Neuron (in vitro differentiated cells): Measurements from ENCODE around the gene GRWD1.

Experiments
- H2AFZ ChIP-seq: one replicate; pipeline ENCODE4 v1.6.1; 2013; ENCODE audit warnings: low read depth, mild to moderate bottlenecking, inconsistent platforms, low read length, moderate library complexity
- H3K27me3 ChIP-seq: one replicate; pipeline ENCODE4 v1.6.1; 2013; ENCODE audit warnings: low read length; ENCODE audit not compliant: insufficient read depth
- H3K36me3 ChIP-seq: one replicate; pipeline ENCODE4 v1.6.1; 2013; ENCODE audit warnings: low read length; ENCODE audit not compliant: insufficient read depth
- H3K4me1 ChIP-seq: one replicate; pipeline ENCODE4 v1.6.1; 2013; ENCODE audit warnings: low read length; ENCODE audit not compliant: insufficient read depth
- H3K4me3 ChIP-seq: 2 replicates; pipeline ENCODE4 v1.5.1; 2013; ENCODE audit warnings: mild to moderate bottlenecking, low read length, moderate library complexity
- H3K9me3 ChIP-seq: one replicate; pipeline ENCODE4 v1.6.1; 2013; ENCODE audit warnings: low read length

Gene GRWD1

DNA sequence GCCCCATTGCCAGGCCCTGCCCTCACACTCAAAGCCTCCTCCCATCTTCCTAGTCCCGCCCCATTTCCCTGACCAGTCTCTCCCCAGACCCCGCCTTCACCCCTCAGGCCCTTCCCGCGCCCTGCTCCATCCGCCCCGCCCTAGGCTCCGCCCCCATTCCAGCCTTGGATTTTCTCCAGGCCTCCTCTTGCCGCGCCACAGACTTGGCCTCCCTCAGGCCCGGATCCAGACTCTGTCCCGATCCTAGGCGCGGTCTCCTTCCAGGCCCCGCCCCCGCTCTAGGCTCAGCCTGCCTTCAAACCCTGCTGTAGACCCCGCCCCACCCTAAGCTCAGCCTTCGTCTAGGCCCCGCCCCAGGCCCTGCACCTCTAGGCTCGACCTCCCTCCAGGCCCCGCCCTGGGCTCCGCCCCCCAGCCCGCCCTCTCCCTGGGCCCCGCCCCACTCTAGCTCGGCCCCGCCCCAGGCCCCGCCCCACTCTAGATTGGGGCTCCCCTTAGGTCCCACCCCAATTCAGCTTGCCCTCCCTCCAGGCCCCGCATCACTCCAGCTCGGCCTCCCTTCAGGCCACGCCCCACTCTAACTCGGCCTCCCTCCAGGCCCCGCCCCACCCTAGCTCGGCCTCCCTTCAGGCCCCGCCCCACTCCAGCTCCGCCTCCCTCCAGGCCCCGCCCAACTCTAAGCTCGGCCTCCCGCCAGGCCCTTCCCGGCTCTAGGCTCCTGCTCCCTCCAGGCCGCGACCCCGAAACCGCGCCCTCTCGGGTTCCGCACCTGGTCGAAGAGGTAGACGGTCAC is 47.3 kb downstream of the GRWD1 start:
- H3K36me3 ChIP-seq = no peaks in the 10 kb centered on the region
- no peak overlapping the region for H2AFZ ChIP-seq
- H3K4me3 ChIP-seq = peak overlapping the region; percentile 29
- H3K27me3 ChIP-seq = peaks cover 37% of the 10 kb centered on the region
- no peaks in the 10 kb centered on the region for H3K9me3 ChIP-seq
- H3K4me1 ChIP-seq = peaks cover 4% of the 10 kb centered on the region

DNA sequence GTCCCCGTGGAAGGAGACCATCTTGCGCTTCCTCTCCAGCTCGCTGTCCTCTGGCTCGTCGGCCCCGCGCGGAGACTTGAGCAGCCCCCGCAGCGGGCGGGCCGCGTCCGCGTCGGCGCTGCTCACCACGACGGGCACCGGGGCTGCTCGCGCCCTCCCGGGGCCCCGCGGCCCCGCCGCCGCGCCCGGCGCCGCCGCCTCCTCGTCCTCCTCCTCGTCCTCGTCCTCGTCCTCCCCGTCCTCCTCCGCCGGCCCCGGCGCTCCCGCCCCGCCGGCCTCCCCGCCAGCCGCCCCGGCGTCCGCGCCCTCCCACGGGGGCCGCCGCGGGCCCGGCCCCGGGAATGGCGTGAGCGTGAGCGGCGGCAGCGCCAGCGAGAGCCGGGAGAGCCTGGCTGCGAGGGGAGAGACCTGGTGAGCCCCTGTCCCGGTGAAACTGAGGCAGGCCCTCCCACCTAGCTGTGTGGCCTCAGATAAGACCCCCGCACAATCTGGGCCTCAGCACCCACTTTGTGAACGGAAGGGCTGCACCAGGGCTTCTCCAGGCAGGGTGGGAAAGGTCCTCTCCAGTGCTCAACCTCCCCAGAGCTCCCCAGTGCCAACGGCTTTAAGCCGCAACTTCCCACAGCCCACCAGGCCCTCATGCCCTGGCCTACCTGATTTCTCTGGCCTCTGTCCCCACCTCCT is 48.1 kb downstream of the GRWD1 start:
- Histone ChIP-seq H3K9me3 (no peaks in the 10 kb centered on the region), H3K27me3 (peaks cover 37% of the 10 kb centered on the region), H3K4me3 (peak overlapping the region; percentile 29), H2AFZ (no peak overlapping the region), H3K4me1 (peaks cover 4% of the 10 kb centered on the region), H3K36me3 (no peaks in the 10 kb centered on the region)

DNA sequence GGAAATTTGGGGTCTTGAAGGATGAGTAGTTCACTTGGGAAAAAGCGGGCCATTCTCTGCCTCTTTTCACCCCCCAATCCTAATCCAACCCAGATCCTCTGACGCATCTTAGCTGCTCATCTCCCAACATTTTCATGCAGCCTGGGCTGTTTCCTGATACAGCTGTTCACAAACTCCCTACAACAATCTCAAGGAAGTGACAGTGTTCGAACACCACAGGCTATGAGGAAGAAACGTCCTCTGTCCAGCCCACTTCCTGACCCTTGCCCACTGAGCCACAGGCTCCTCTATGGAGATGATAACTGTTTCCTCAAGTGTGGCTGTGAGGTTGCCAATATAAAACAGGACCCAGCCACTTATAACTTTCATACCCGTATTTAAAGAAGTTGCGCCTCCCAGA is 49.6 kb downstream of the GRWD1 start:
- no peak overlapping the region for H3K4me3 ChIP-seq
- H3K36me3 ChIP-seq = no peaks in the 10 kb centered on the region
- peaks cover 4% of the 10 kb centered on the region for H3K4me1 ChIP-seq
- no peak overlapping the region for H2AFZ ChIP-seq
- H3K9me3 ChIP-seq = no peaks in the 10 kb centered on the region
- peaks cover 38% of the 10 kb centered on the region for H3K27me3 ChIP-seq

DNA sequence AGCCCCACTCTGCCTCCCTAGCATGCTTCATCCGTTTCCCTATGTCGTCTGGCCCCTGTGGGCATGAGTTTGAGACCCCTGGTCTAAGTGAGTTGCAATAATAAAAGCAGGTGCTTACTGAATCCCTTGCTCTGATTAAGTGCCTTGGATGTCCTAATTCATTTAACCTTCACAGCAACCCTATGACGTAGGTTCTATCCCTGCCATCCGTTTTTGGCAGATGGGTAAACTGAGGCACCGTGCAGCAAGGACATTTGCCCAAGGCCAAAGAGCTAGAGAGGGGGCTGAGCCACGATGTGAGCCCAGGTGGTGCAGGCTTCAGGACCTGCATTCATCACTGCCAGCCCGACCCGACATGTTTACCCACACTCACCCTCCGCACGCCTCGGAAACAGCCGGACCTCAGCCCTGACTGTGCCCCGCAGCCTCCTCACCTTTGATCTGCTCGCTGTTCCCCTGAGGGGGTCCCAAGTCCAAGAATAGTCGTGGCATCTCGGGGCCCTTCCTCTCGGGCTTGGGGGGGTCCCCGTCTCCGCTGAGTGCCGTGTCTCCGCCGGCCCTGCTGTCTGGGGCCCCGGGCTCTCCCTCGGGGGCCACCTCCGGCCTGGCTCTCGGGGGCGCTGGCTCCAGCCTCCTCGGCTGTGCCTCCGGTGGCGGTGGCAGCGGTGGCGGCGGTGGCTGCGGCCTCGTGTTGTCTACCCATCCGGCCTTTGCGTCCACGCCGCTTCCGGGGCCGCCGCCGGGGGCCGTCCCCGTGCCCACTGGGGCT is 51.4 kb downstream of the GRWD1 start:
- no peaks in the 10 kb centered on the region for H3K4me1 ChIP-seq
- no peak overlapping the region for H2AFZ ChIP-seq
- H3K36me3 ChIP-seq = no peaks in the 10 kb centered on the region
- H3K4me3 ChIP-seq = no peak overlapping the region
- H3K27me3 ChIP-seq = peaks cover 39% of the 10 kb centered on the region
- no peaks in the 10 kb centered on the region for H3K9me3 ChIP-seq

DNA sequence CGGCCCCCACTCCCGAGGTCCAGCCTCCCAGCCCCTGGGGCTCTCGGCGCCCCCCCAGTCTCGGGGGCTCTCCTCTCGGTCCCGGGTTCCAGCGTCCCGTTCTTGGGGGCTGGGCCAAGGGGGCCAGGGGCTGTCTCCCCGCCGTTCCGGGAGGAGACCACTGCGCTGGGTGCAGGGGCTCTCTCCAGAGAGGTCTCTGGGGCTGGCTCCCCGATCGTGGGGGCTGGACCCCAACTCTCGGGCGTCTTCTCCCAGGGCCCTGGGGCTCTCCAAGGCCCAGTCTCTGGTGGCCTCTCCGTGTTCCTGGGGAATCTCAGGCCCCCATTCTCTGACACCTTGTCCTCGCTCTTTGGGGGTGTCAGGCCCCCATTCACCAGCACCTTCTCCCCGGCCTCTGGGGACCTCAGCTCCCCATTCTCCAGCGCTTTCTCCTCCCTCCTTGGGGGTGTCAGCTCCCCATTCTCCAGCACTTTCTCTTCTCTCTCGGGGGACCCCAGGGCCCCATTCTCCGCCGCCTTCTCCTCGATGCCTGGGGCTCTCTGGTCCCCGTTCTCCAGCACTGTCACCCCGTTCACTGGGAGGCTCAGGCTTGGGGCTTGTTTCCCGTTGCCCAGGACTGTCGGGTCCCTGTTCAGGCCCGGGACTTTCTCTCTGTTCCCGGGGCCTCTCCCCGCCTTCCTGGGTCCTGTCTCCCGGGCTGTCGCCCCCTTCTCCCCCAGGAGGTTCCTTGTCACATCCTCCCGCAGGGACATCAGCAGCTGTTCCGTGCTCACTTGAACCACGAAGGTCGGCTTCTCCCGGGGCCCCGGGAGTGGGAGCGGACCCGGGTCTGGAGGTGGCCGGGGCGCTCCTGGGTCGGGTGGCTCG is 52.2 kb downstream of the GRWD1 start:
- H3K4me1 ChIP-seq = no peaks in the 10 kb centered on the region
- H3K36me3 ChIP-seq = no peaks in the 10 kb centered on the region
- no peak overlapping the region for H2AFZ ChIP-seq
- no peak overlapping the region for H3K4me3 ChIP-seq
- H3K27me3 ChIP-seq = peaks cover 40% of the 10 kb centered on the region
- no peaks in the 10 kb centered on the region for H3K9me3 ChIP-seq

DNA sequence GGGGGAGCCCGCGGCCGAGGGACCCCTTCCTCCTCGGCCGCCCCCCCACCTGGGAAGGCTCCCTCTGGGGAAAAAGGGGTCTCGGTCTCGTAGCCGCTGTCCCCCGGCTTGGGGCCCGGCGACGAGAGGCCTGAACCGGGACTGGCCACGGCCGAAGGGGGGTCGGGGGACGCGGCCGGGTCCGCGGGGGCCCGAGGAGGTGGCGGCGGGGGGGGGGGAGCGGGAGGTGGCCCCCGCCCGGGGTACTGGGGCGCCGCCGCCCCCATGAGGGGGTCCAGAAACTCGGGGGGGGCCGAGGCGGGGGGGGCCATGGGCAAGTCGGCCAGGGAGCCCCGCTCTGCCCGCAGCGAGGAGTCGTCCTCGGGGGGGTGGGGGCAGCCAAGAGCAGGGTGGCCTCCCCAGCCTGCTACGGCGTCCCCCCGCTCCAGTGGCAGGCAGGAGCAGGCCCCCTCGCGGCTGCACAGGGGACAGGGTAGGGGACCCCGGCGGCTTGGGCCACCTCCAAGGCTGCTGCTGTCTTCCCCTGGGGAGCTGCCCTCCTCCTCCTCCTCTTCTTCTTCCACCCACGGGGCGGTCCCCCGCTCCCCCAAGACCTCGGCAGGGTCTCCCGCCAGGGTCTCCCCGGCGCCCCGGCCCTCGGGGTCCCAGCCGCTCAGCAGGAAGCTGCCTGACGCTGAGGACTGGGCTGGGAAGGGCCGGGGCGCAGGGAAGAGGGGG is 53.0 kb downstream of the GRWD1 start:
- H3K4me3 ChIP-seq = no peak overlapping the region
- peaks cover 37% of the 10 kb centered on the region for H3K27me3 ChIP-seq
- no peaks in the 10 kb centered on the region for H3K9me3 ChIP-seq
- no peaks in the 10 kb centered on the region for H3K36me3 ChIP-seq
- H2AFZ ChIP-seq = no peak overlapping the region
- H3K4me1 ChIP-seq = no peaks in the 10 kb centered on the region

DNA sequence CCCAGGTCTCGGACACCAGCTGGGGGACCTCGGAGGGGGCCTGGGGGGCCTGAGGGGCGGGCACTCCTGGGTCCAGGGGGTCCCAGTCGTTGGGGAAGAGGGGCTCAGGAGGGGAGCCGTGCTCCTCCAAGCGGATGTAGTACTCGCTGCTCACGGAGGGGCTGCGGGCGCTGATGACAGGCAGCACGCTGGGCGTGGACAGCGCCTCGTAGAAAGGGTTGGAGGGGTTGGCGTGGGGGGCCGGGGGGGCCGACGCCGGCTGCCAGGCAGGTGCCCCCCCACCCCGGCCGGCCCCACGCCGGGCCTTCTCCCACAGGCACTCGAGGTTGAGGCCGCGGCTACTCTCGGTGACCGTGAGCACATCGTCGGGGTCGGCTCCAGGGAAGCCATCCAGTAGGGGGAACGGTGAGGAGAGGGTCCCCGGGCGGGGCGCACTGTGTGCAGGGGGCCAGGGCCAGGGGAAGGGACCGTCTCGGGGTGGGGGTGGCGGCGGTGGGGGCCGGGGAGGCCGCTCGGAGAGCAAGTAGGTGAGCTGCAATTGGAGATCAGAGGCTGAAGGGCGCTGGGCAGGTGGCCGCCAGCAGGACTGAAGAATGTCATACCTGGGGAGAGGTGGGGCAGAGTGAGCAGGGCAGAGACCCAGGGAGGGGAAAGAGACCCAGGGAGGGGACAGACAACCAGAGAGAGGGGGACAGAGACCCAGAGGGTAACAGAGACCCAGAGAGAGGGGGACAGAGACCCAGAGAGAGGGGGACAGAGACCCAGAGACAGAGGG is 53.7 kb downstream of the GRWD1 start:
- Histone ChIP-seq H3K4me3 (no peak overlapping the region), H2AFZ (no peak overlapping the region), H3K9me3 (no peaks in the 10 kb centered on the region), H3K36me3 (no peaks in the 10 kb centered on the region), H3K4me1 (no peaks in the 10 kb centered on the region), H3K27me3 (peaks cover 33% of the 10 kb centered on the region)

DNA sequence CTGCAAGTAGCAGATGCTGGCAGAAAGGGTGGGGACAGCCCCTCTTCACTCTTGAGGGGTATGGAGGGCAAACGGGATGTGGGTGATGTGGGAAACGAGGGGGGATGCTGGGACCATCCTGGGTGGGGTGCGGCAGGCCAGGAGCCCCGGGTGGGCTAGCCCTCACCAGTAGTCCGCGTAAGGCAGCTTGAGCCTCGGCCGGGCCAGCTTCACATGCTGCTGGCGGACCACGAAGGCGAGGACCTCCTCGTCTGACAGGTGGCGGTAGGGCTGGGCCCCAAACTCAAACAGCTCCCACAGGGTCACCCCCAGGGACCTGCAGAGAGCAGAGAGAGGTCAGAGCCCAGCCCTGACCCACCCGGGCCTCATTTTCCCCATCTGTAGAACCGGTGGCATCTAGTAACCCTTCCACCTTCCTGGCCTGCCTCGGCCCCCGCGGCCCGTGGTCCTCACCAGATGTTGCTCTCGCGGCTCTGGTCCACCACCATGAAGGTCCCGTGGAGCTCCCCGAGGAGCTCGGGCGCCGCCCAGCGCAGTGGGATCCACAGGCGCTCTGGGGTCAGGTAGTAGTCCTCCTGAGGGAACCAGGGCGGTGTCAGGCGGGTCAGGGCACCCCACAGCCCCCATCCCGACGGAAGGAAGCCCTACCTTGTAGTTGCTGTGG is 55.2 kb downstream of the GRWD1 start:
- no peak overlapping the region for H2AFZ ChIP-seq
- H3K9me3 ChIP-seq = no peaks in the 10 kb centered on the region
- peaks cover 29% of the 10 kb centered on the region for H3K27me3 ChIP-seq
- no peaks in the 10 kb centered on the region for H3K4me1 ChIP-seq
- no peak overlapping the region for H3K4me3 ChIP-seq
- no peaks in the 10 kb centered on the region for H3K36me3 ChIP-seq

DNA sequence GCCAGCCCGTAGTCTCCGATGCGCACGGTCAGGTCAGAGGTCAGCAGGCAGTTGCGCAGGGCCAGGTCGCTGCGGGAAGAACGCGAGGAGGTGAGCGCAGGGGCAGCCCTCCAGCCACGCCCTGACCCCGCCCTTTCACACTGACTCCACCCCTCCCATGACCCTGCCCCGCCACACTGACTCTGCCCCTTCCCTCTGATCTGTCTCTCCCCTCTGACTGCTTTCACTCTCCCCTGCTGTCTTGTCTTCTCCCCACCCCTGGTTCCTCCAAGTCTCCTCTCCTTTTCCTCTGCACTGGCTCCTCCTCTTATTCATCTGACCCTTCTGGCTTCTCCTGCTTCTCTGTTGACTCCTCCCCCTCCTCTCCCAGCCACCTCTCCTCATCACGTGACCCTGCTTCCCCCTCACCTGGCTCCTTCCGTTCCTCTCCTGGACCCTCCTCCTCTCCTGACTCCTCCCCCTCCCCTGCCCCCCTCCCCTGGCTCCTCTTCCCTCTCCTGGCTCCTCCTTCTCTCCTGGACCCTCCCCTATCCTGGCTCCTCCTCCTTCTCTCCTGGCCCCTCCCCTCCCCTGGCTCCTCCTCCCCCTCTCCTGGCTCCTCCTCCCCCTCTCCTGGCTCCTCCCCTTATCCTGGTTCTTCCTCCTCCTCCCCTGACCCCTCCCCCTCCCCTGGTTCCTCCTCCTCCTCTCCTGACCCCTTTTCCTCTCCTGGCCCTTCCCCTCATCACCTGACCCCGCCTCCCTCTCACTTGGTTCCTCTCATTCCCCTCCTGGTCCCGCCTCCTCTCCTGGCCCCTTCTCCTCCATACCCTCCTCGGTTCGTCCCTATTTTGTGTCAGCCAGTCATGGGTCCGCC is 55.9 kb downstream of the GRWD1 start:
- no peak overlapping the region for H2AFZ ChIP-seq
- no peak overlapping the region for H3K4me3 ChIP-seq

DNA sequence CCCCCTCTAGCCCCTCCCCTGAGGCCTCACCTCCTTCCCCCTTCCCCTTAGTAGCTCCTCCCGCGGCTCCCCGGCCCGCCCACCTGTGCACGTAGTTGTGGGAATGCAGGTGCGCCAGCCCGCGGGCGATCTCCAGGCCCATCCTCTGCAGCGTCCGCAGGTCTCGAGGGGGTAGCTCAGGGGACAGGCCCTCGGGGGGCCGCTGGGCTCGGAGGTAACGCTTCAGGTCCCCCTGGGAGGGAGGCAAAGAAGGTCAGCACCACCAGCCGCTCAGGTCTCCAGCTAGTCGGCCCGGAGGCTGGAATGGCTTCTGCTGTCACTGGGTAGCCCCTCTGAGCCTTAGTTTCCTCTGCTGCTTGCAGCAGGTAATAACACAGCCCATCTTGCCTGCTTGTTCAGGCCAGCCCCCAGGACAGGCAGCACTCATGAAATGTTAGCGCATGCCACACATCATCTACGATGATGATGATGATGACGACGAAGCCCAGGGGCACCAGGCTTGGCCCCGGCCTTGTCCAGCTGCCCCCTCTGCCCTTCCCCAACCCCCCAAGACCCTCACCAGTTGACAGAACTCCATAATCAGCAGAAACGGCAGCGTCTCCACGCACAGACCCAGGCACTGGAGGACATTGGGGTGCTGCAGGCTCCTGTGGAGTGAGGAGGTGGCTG is 56.7 kb downstream of the GRWD1 start:
- no peak overlapping the region for H3K4me3 ChIP-seq
- H3K27me3 ChIP-seq = peaks cover 23% of the 10 kb centered on the region
- H3K4me1 ChIP-seq = no peaks in the 10 kb centered on the region
- H3K9me3 ChIP-seq = no peaks in the 10 kb centered on the region
- H3K36me3 ChIP-seq = no peaks in the 10 kb centered on the region
- no peak overlapping the region for H2AFZ ChIP-seq

More for the DNA sequence above, 55.9 kb downstream of the GRWD1 start:
- no peaks in the 10 kb centered on the region for H3K4me1 ChIP-seq
- no peaks in the 10 kb centered on the region for H3K36me3 ChIP-seq
- no peaks in the 10 kb centered on the region for H3K9me3 ChIP-seq
- H3K27me3 ChIP-seq = peaks cover 29% of the 10 kb centered on the region
